Stomach (tissue), 4 donors: ENCODE measurements around the gene SNU13.

Experiments
- EP300 ChIP-seq: sonication (generic); formaldehyde crosslinking; IDR thresholded peaks from one replicate; pipeline ENCODE4 v1.6.1; 2017; ENCODE audit warnings: antibody characterized with exemption
- POLR2A ChIP-seq, 4 donors: fragments of 450-650 bp; IDR thresholded peaks; one replicate each; pipeline ENCODE4 v1.6.1; 2016; ENCODE audit warnings: antibody characterized with exemption in 4 of 4, control low read depth in 2 of 4, mild to moderate bottlenecking in 1 of 4, moderate library complexity in 1 of 4
- POLR2AphosphoS5 ChIP-seq, 3 donors: sonication (generic); formaldehyde crosslinking; IDR thresholded peaks; one replicate each; pipeline ENCODE4 v1.6.1; 2016; ENCODE audit warnings: antibody characterized with exemption in 3 of 3
- TF ChIP-seq, protein P1 (sequence below), 7 experiments: fragments of 450-650 bp in 4 of 7; fragments of 200-600 bp in 3 of 7; sonication (generic) in 3 of 7; IDR thresholded peaks; one replicate each; pipeline ENCODE4 v1.5.1; 2016 to 2019; ENCODE audit warnings: antibody characterized with exemption in 7 of 7, control low read depth in 2 of 7, mild to moderate bottlenecking in 1 of 7

DNA sequence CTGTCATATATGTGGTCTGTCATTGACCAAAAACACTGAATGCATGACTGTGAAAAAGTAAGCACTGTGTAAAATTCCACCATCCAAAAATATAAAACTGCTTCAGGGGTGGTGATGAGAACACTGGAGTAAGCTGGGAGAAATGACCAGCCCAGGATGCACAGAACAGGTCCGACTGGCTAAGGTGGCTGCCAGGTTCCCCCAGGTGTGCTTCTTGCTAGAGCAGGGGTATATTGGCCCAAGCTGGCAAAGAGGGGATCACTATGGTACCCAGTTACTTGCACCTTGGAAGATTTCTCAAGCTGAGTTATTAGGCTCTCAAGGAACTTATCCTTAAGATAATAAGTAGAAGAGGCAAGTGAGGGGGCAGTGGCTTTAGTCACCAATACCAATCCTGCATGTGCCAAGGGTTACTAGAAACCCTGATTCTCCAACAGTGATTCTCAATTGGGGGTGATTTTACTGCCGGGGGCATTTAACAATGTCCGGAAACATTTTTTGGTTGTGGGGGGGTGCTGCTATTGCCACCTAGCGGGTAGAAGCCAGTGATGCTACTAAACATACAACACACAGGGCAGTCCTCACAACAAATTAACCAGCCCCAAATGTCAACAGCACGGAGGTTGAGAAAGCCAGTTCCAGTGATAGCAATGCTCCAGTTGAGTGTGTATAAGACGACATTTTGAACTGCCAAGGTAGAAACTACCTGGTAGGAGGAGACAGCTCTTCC, 15.7 kb downstream of the SNU13 start:
- TF ChIP-seq POLR2A (IDR thresholded peaks at IDR 0.05) (no peak), POLR2AphosphoS5 (IDR thresholded peaks at IDR 0.05) (no peak), EP300 (no peak)
- TF ChIP-seq, protein P1, sequence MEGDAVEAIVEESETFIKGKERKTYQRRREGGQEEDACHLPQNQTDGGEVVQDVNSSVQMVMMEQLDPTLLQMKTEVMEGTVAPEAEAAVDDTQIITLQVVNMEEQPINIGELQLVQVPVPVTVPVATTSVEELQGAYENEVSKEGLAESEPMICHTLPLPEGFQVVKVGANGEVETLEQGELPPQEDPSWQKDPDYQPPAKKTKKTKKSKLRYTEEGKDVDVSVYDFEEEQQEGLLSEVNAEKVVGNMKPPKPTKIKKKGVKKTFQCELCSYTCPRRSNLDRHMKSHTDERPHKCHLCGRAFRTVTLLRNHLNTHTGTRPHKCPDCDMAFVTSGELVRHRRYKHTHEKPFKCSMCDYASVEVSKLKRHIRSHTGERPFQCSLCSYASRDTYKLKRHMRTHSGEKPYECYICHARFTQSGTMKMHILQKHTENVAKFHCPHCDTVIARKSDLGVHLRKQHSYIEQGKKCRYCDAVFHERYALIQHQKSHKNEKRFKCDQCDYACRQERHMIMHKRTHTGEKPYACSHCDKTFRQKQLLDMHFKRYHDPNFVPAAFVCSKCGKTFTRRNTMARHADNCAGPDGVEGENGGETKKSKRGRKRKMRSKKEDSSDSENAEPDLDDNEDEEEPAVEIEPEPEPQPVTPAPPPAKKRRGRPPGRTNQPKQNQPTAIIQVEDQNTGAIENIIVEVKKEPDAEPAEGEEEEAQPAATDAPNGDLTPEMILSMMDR (IDR thresholded peaks at IDR 0.05) = peak in 1 of 7 experiments; percentile 7
